Measurements from ENCODE around the gene FUT7.
A peak's percentile ranks its signal among the peaks of the same experiment; 100 is the strongest.

Gene FUT7

DNA sequence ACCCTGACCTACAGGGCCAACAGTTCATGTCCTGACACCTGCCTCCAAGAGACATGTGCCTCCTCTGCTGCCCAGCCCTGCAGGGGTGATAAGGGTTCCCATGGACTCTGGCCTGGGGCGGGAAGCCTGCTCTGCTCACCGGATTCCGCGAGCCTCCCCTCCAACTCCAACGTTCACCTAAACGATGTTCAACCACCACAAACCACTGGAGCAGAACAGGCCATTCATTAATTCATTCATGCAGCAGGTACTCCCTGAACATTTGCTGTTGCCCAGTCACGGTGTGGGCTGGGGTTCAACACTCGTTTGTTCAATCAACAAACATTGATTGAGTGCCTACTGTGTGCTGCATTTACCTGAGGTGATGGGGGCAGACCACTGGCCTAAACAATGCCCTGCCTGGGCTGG is 42.1 kb upstream of the FUT7 start:
- Histone ChIP-seq H3K56ac (ENCODE audit: low read length) (no peak overlapping the region), H2BK120ac (ENCODE audit: low read depth, low read length) (no peak overlapping the region), H2AK5ac (ENCODE audit: low read length) (no peak overlapping the region), H3K79me2 (ENCODE audit: control insufficient read depth, insufficient read depth, low read length) (no peaks in the 10 kb centered on the region), H3K36me3 (ENCODE audit: control insufficient read depth, insufficient read depth, low read length) (no peaks in the 10 kb centered on the region), H3K4me3 (ENCODE audit: low read length) (no peak overlapping the region), H3K27ac (ENCODE audit: low read depth, low read length) (no peak overlapping the region), H2BK5ac (ENCODE audit: low read length) (no peak overlapping the region), H4K8ac (ENCODE audit: low read depth, low read length) (no peak overlapping the region), H3K79me1 (ENCODE audit: low read length) (peaks cover 2% of the 10 kb centered on the region), H4K5ac (ENCODE audit: low read length) (no peak overlapping the region), H3K4ac (ENCODE audit: low read depth, low read length) (no peak overlapping the region), H3K18ac (ENCODE audit: low read length) (no peak overlapping the region), H3K4me1 (ENCODE audit: control insufficient read depth, low read depth, low read length) (no peaks in the 10 kb centered on the region), H3K9ac (ENCODE audit: low read length) (no peak overlapping the region), H3K27me3 (ENCODE audit: insufficient read depth, low read length, poor library complexity) (peaks cover 9% of the 10 kb centered on the region), H3K23ac (ENCODE audit: low read length) (no peak overlapping the region), H3K4me2 (ENCODE audit: low read length) (no peak overlapping the region), H2BK15ac (replicated peaks; ENCODE audit: low read depth) (no peak overlapping the region)
- no peak for DNase-seq
- WGBS (ENCODE audit: extremely low coverage, insufficient coverage, low lambda C conversion rate), result no CpG with 5 or more reads among the region's 8 CpGs

DNA sequence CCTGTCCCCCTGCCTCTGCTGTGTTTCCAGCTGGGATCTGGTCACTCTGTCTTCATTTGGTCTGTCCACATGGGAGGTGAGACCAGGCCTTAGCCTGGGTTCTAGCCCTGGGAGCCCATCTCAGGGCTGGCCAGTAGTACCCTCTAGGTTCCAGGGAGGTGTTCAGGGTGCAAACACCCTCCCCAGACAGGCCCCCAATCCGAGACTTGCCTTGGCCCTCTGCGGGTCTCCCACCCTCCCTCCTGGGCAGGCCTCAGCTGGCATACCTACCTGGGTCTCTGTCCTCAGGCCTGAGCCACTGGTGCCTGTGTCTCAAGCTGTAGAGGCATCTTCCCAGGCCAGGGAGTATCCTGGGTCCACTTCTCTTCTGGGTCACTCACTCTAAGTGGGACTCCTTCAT is 39.4 kb upstream of the FUT7 start:
- no peak for DNase-seq
- Histone ChIP-seq H3K27me3 (ENCODE audit: insufficient read depth, low read length, poor library complexity) (no peaks in the 10 kb centered on the region), H3K4me2 (ENCODE audit: low read length) (no peak overlapping the region), H3K4me3 (ENCODE audit: low read length) (no peak overlapping the region), H3K79me1 (ENCODE audit: low read length) (peaks cover 2% of the 10 kb centered on the region), H4K8ac (ENCODE audit: low read depth, low read length) (no peak overlapping the region), H3K23ac (ENCODE audit: low read length) (no peak overlapping the region), H3K56ac (ENCODE audit: low read length) (peak overlapping the region; percentile 59), H3K9ac (ENCODE audit: low read length) (peak overlapping the region; percentile 47), H3K36me3 (ENCODE audit: control insufficient read depth, insufficient read depth, low read length) (no peaks in the 10 kb centered on the region), H3K27ac (ENCODE audit: low read depth, low read length) (no peak overlapping the region), H4K5ac (ENCODE audit: low read length) (no peak overlapping the region), H3K4ac (ENCODE audit: low read depth, low read length) (no peak overlapping the region), H2BK5ac (ENCODE audit: low read length) (no peak overlapping the region), H3K79me2 (ENCODE audit: control insufficient read depth, insufficient read depth, low read length) (no peaks in the 10 kb centered on the region), H2BK120ac (ENCODE audit: low read depth, low read length) (no peak overlapping the region), H2BK15ac (replicated peaks; ENCODE audit: low read depth) (no peak overlapping the region), H3K18ac (ENCODE audit: low read length) (no peak overlapping the region), H2AK5ac (ENCODE audit: low read length) (no peak overlapping the region), H3K4me1 (ENCODE audit: control insufficient read depth, low read depth, low read length) (no peaks in the 10 kb centered on the region)
- no CpG with 5 or more reads among the region's 2 CpGs for WGBS (ENCODE audit: extremely low coverage, insufficient coverage, low lambda C conversion rate)

DNA sequence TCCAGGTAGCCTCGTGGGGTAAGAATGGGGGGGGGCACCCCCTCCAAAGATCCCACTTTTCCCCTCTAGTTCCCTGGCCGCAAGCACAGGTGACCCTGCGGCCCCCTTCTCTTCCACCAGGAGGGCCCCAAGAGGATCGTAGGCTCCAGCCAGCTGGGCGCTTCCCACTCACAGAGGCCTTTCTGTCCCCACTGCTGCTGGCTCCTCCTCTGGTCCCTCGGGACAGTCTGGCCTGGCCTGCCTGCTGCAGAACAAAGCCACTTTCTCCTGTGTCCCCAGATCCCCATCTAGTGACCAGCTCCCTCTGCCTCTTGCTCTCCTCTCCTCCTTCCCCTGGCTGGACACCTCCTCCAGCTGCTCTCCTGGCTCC is 39.0 kb upstream of the FUT7 start:
- no peak overlapping the region for H4K5ac ChIP-seq (ENCODE audit: low read length)
- H2BK5ac ChIP-seq (ENCODE audit: low read length), result no peak overlapping the region
- H3K36me3 ChIP-seq (ENCODE audit: control insufficient read depth, insufficient read depth, low read length), result no peaks in the 10 kb centered on the region
- no peak overlapping the region for H2BK120ac ChIP-seq (ENCODE audit: low read depth, low read length)
- no peaks in the 10 kb centered on the region for H3K4me1 ChIP-seq (ENCODE audit: control insufficient read depth, low read depth, low read length)
- no peaks in the 10 kb centered on the region for H3K79me2 ChIP-seq (ENCODE audit: control insufficient read depth, insufficient read depth, low read length)
- peak overlapping the region; percentile 59 for H3K56ac ChIP-seq (ENCODE audit: low read length)
- peak overlapping the region; percentile 21 for H3K4me2 ChIP-seq (ENCODE audit: low read length)
- WGBS (ENCODE audit: extremely low coverage, insufficient coverage, low lambda C conversion rate), result no CpG with 5 or more reads among the region's 6 CpGs
- DNase-seq, result no peak
- H4K8ac ChIP-seq (ENCODE audit: low read depth, low read length), result peak overlapping the region; percentile 41
- H2BK15ac ChIP-seq (replicated peaks; ENCODE audit: low read depth), result no peak overlapping the region
- H3K27me3 ChIP-seq (ENCODE audit: insufficient read depth, low read length, poor library complexity), result no peaks in the 10 kb centered on the region
- H3K79me1 ChIP-seq (ENCODE audit: low read length), result peaks cover 2% of the 10 kb centered on the region
- H3K23ac ChIP-seq (ENCODE audit: low read length), result no peak overlapping the region
- no peak overlapping the region for H3K27ac ChIP-seq (ENCODE audit: low read depth, low read length)
- no peak overlapping the region for H2AK5ac ChIP-seq (ENCODE audit: low read length)
- H3K9ac ChIP-seq (ENCODE audit: low read length), result peak overlapping the region; percentile 47
- H3K4me3 ChIP-seq (ENCODE audit: low read length), result no peak overlapping the region
- H3K4ac ChIP-seq (ENCODE audit: low read depth, low read length), result no peak overlapping the region
- H3K18ac ChIP-seq (ENCODE audit: low read length), result peak overlapping the region; percentile 22

DNA sequence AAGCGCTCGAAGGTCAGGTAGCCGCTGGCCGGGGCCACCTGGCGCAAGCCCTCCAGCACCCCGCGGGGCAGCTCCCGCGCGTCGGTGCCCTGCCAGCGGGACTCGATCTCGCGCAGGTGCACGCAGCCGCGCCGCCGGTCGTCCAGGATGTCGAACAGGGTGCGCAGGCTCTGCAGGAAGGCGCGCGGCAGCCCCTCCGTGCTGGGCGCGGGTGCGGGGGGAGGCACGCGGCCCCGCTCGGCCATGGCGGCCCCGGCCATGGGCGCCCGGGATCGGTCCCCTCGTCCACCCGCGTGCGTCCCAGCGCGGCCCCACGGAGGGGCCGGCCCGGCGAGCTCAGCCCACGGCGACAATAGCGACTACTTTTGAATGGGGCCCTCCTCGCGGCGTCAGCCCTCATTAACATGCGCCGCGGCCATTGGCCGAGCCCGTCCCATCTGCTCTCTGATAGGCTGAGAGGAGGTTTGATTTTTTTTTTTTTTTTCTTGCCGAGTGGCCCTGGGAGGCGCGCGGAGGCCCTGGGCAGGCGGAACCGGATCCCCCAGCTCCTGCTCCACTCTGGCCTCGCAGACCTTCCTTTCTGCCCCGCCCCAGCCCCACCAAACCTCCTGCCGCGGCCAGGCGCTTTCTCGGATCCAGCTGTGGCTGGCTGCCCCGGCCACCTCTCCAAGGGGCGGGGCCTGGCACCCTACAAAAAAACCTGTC is 38.5 kb upstream of the FUT7 start, which contains the start of gene SAPCD2:
Gene SAPCD2, minus strand, starts transcription at position 357 of the 705 bp plus-strand sequence. Its CDS starts 97 bp downstream, at position 260.
- H3K27me3 ChIP-seq (ENCODE audit: insufficient read depth, low read length, poor library complexity), result no peaks in the 10 kb centered on the region
- WGBS (ENCODE audit: extremely low coverage, insufficient coverage, low lambda C conversion rate), result no CpG with 5 or more reads among the region's 74 CpGs
- no peak within 1 kb of the TSS for H3K4ac ChIP-seq (ENCODE audit: low read depth, low read length)
- no peak within 1 kb of the TSS for H3K23ac ChIP-seq (ENCODE audit: low read length)
- no peak within 1 kb of the TSS for H2BK5ac ChIP-seq (ENCODE audit: low read length)
- H2BK120ac ChIP-seq (ENCODE audit: low read depth, low read length), result no peak within 1 kb of the TSS
- no peaks in the 10 kb centered on the region for H3K79me2 ChIP-seq (ENCODE audit: control insufficient read depth, insufficient read depth, low read length)
- no peak within 1 kb of the TSS for H3K27ac ChIP-seq (ENCODE audit: low read depth, low read length)
- peak within 1 kb of the TSS; percentile 41 for H4K8ac ChIP-seq (ENCODE audit: low read depth, low read length)
- no peak within 1 kb of the TSS for H2AK5ac ChIP-seq (ENCODE audit: low read length)
- H2BK15ac ChIP-seq (replicated peaks; ENCODE audit: low read depth), result no peak within 1 kb of the TSS
- DNase-seq, result peak; percentile 94
- H3K18ac ChIP-seq (ENCODE audit: low read length), result peak within 1 kb of the TSS; percentile 22
- peak within 1 kb of the TSS; percentile 54 for H3K4me2 ChIP-seq (ENCODE audit: low read length)
- peak within 1 kb of the TSS; percentile 22 for H3K4me3 ChIP-seq (ENCODE audit: low read length)
- H3K79me1 ChIP-seq (ENCODE audit: low read length), result peaks cover 2% of the 10 kb centered on the region
- no peaks in the 10 kb centered on the region for H3K36me3 ChIP-seq (ENCODE audit: control insufficient read depth, insufficient read depth, low read length)
- peak within 1 kb of the TSS; percentile 65 for H3K9ac ChIP-seq (ENCODE audit: low read length)
- H4K5ac ChIP-seq (ENCODE audit: low read length), result no peak within 1 kb of the TSS
- H3K56ac ChIP-seq (ENCODE audit: low read length), result peak within 1 kb of the TSS; percentile 82
- H3K4me1 ChIP-seq (ENCODE audit: control insufficient read depth, low read depth, low read length), result no peaks in the 10 kb centered on the region

DNA sequence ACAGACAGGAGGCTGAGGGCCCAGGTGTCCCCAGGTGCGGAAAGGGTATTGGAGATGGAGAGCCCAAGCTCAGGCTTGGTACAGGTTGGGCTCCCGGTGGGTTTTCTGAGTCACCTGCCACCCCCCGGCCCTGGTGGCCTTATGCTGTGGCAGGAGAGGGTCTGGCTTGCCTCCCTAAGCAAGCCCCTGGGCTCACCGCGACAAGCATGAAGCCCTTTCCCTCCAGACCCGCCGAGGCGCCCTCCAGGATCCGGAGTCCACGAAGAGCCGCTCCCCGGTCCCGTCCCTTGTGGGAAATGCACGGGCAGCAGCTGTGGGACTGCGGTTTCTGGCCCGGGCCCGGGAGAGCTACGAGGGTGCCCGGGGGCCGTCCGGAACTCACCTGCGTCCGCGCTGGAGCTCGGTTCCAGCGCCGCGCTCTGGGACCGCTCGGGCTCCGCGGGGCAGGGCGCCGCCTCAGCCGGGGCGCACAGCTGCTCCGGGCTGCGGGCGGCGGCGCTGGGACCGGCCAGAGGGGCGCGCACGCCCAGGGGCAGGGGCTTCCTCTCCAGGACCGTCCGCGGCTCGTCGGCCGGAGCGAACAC is 37.7 kb upstream of the FUT7 start:
- no CpG with 5 or more reads among the region's 52 CpGs for WGBS (ENCODE audit: extremely low coverage, insufficient coverage, low lambda C conversion rate)

More for the DNA sequence above, 37.7 kb upstream of the FUT7 start:
- Histone ChIP-seq H3K4me3 (ENCODE audit: low read length) (peak overlapping the region; percentile 19), H3K4ac (ENCODE audit: low read depth, low read length) (no peak overlapping the region), H3K9ac (ENCODE audit: low read length) (peak overlapping the region; percentile 65), H3K18ac (ENCODE audit: low read length) (no peak overlapping the region), H3K4me2 (ENCODE audit: low read length) (peak overlapping the region; percentile 54), H2BK120ac (ENCODE audit: low read depth, low read length) (no peak overlapping the region), H3K36me3 (ENCODE audit: control insufficient read depth, insufficient read depth, low read length) (no peaks in the 10 kb centered on the region), H2BK5ac (ENCODE audit: low read length) (no peak overlapping the region), H3K79me2 (ENCODE audit: control insufficient read depth, insufficient read depth, low read length) (no peaks in the 10 kb centered on the region), H3K27ac (ENCODE audit: low read depth, low read length) (no peak overlapping the region), H3K27me3 (ENCODE audit: insufficient read depth, low read length, poor library complexity) (no peaks in the 10 kb centered on the region), H4K8ac (ENCODE audit: low read depth, low read length) (no peak overlapping the region), H4K5ac (ENCODE audit: low read length) (no peak overlapping the region), H3K23ac (ENCODE audit: low read length) (no peak overlapping the region), H3K79me1 (ENCODE audit: low read length) (peaks cover 2% of the 10 kb centered on the region), H3K4me1 (ENCODE audit: control insufficient read depth, low read depth, low read length) (no peaks in the 10 kb centered on the region), H2BK15ac (replicated peaks; ENCODE audit: low read depth) (no peak overlapping the region), H3K56ac (ENCODE audit: low read length) (peak overlapping the region; percentile 82), H2AK5ac (ENCODE audit: low read length) (no peak overlapping the region)
- no peak for DNase-seq

Measured in mesendoderm (in vitro differentiated cells).